HG03045 (cell line): ENCODE results near the gene AHNAK2.
"Not testable (repeated sequence)": the region's sequence is repeated elsewhere in the genome, so short reads cannot be mapped to it uniquely, and the experiment has no call there.

Experiments
- ATAC-seq: cut with Tn5 transposase; IDR thresholded peaks from one replicate; pipeline ENCODE4 v1.9.1; 2021; ENCODE audit warnings: mild to moderate bottlenecking, moderate library complexity; ENCODE audit not compliant: unreplicated experiment

The AHNAK2 gene

GRCh38 chr14:104954746-104955395 lies 23.3 kb downstream of the AHNAK2 start:
- ATAC-seq: no peak

- no peak for ATAC-seq
These were observed 24.1 kb downstream of the AHNAK2 start for GRCh38 chr14:104953896-104954656.

DNA sequence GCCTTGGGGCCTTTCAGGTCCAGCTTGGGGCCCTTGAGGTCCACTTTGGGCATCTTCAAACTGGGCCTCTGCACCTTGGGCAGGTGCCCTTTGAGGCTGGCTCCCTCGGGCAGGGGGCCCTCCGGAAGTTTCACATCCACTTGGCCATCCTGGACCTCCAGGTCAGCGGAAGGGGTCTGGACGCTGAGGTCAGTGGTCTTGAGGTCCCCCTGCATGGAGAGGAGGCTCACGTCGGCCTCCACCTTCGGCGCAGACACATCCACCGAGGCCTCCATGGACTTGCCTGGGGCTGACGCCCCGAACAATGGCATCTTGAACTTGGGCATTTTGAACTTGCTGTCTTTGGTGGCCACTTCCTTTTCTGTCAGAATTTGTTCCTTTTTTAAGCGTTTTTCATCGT lies 25.1 kb downstream of the AHNAK2 start:
- no peak for ATAC-seq

DNA sequence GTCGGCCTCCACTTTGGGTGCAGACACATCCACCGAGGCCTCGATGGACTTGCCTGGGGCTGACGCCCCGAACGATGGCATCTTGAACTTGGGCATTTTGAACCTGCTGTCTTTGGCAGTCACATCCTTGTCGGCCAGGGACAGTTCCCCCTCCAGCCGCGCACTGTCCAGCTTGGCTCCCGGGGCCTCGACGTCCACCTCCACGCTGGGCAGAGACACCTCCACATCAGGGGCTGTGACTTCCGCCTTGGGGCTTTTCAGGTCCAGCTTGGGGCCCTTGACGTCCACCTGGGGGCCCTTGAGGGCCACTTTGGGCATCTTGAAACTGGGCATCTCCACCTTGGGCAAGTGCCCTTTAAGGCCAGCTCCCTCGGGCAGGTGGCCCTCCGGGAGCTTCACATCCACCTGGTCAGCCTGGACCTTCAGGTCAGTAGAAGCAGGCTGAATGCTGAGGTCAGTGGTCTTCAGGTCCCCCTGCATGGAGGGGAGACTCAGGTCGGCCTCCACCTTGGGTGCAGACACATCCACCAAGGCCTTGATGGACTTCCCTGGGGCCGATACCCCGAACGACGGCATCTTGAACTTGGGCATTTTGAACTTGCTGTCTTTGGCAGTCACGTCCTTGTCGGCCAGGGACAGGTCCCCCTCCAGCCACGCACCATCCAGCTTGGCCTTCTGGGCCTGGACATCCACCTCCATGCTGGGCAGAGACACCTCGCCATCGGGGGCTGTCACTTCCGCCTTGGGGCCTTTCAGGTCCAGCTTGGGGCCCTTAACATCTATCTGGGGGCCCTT lies 26.1 kb downstream of the AHNAK2 start:
- not testable (repeated sequence) for ATAC-seq

DNA sequence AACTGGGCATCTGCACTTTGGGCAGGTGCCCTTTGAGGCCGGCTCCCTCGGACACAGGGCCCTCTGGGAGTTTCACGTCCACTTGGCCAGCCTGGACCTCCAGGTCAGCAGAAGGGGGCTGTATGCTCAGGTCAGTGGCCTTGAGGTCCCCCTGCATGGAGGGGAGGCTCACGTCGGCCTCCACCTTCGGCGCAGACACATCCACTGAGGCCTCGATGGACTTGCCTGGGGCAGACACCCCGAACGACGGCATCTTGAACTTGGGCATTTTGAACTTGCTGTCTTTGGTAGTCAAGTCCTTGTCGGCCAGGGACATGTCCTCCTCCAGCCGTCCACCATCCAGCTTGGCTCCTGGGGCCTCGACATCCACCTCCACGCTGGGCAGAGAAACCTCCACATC lies 27.5 kb downstream of the AHNAK2 start:
- ATAC-seq: not testable (repeated sequence)

DNA sequence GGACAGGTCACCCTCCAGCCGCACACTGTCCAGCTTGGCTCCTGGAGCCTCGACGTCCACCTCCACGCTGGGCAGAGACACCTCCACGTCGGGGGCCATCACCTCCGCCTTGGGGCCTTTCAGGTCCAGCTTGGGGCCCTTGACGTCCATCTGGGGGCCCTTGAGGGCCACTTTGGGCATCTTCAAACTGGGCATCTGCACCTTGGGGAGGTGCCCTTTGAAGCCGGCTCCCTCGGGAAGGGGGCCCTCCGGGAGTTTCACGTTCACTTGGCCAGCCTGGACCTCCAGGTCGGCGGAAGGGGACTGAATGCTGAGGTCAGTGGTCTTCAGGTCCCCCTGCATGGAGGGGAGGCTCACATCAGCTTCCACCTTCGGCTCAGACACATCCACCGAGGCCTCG lies 28.2 kb downstream of the AHNAK2 start:
- ATAC-seq: no peak

DNA sequence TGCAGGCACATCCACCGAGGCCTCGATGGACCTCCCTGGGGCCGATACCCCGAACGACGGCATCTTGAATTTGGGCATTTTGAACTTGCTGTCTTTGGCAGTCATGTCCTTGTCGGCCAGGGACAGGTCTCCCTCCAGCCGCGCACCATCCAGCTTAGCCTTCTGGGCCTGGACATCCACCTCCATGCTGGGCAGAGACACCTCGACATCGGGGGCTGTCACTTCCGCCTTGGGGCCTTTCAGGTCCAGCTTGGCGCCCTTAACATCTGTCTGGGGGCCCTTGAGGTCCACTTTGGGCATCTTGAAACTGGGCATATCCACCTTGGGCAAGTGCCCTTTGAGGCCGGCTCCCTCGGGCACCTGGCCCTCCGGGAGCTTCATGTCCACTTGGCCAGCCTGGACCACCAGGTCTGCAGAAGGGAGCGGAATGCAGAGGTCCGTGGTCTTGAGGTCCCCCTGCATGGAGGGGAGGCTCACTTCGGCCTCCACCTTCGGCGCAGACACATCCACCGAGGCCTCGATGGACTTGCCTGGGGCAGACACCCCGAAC lies 28.7 kb downstream of the AHNAK2 start:
- not testable (repeated sequence) for ATAC-seq

DNA sequence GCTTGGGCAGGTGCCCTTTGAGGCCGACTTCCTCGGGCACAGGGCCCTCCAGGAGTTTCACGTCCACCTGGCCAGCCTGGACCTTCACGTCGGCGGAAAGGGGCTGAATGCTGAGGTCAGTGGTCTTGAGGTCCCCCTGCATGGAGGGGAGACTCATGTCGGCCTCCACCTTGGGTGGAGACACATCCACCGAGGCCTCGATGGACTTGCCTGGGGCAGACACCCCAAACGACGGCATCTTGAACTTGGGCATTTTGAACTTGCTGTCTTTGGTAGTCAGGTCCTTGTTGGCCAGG lies 29.5 kb downstream of the AHNAK2 start:
- ATAC-seq: no peak

DNA sequence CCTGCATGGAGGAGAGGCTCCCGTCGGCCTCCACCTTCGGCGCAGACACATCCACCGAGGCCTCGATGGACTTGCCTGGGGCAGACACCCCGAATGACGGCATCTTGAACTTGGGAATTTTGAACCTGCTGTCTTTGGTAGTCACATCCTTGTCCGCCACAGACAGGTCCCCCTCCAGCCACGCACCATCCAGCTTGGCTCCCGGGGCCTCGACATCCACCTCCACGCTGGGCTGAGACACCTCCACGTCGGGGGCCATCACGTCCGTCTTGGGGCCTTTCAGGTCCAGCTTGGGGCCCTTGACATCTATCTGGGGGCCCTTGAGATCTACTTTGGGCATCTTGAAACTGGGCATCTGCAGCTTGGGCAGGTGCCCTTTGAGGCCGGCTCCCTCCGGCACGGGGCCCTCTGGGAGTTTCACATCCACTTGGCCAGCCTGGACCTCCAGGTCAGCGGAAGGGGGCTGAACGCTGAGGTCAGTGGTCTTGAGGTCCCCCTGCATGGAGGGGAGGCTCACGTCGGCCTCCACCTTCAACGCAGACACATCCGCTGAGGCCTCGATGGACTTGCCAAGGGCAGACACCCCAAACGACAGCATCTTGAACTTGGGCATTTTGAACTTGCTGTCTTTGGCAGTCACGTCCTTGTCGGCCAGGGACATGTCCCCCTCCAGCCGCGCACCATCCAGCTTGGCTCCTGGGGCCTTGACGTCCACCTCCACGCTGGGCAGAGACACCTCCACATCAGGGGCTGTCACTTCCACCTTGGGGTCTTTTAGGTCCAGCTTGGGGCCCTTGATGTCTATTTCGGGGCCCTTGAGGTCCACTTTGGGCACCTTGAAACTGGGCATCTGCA lies 30.1 kb downstream of the AHNAK2 start:
- ATAC-seq: not testable (repeated sequence)

- ATAC-seq: not testable (repeated sequence)
These were observed 31.0 kb downstream of the AHNAK2 start for GRCh38 chr14:104947201-104947600.

- ATAC-seq: not testable (repeated sequence)
These were observed 31.9 kb downstream of the AHNAK2 start for GRCh38 chr14:104945986-104946965.

GRCh38 chr14:104945266-104945665 lies 32.9 kb downstream of the AHNAK2 start:
- not testable (repeated sequence) for ATAC-seq

- not testable (repeated sequence) for ATAC-seq
These were observed 33.6 kb downstream of the AHNAK2 start for GRCh38 chr14:104944436-104945205.

GRCh38 chr14:104944016-104944308 lies 34.2 kb downstream of the AHNAK2 start:
- ATAC-seq: not testable (repeated sequence)

- not testable (repeated sequence) for ATAC-seq
These were observed 34.8 kb downstream of the AHNAK2 start for GRCh38 chr14:104943216-104944015.

DNA sequence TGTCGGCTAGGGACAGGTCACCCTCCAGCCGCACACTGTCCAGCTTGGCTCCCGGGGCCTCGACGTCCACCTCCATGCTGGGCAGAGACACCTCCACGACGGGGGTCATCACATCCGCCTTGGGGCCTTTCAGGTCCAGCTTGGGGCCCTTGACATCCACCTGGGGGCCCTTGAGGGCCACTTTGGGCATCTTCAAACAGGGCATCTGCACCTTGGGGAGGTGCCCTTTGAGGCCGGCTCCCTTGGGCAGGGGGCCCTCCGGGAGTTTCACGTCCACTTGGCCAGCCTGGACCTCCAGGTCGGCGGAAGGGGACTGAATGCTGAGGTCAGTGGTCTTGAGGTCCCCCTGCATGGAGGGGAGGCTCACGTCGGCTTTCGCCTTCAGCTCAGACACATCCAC lies 35.6 kb downstream of the AHNAK2 start:
- no peak for ATAC-seq

DNA sequence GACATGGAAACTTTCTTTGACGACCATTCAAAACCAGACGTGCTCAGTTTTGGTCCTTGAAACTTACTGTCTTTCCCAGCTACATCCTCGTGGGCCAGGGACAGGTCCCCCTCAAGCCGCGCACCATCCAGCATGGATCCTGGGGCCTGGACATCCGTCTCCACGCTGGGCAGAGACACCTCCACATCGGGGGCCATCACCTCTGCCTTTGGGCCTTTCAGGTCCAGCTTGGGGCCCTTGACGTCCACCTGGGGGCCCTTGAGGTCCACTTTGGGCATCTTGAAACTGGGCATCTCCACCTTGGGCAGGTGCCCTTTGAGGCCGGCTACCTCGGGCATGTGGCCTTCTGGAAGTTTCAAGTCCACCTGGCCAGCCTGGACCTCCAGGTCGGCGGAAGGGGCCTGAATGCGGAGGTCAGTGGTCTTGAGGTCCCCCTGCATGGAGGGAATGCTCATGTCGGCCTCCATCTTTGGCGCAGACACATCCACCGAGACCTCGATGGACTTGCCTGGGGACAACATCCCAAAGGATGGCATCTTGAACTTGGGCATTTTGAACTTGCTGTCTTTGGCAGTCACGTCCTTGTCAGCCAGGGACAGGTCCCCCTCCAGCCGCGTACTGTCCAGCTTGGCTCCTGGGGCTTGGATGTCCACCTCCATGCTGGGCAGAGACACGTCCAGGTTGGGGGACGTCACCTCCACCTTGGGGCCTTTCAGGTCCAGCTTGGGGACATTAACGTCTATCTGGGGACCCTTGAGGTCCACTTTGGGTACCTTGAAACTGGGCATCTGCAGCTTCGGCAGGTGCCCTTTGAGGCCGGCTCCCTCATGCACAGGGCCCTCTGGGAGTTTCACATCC lies 36.4 kb downstream of the AHNAK2 start:
- ATAC-seq: no peak
